H9 (cell line): ENCODE data around the gene GSTO1. TPM values are rescaled to one million over a fixed set of nuclear protein-coding genes. Genes with fewer than 3 reads are reported as not detected.

Experiments used
- DNase-seq: peaks from one replicate; pipeline ENCODE4 v3.0.0-alpha.2; 2017
- H2AFZ ChIP-seq: one replicate; pipeline ENCODE4 v1.6.1; 2013; ENCODE audit warnings: mild to moderate bottlenecking, low read length, control low read depth, moderate library complexity
- H2AK5ac ChIP-seq: 2 replicates; pipeline ENCODE4 v1.6.1; 2013; ENCODE audit warnings: low read length, control low read depth, mixed read lengths; ENCODE audit not compliant: insufficient read length
- H2BK120ac ChIP-seq: one replicate; pipeline ENCODE4 v1.6.1; 2013; ENCODE audit warnings: low read depth, mild to moderate bottlenecking, low read length, control low read depth, inconsistent platforms; ENCODE audit not compliant: poor library complexity, severe bottlenecking
- H2BK12ac ChIP-seq: 2 replicates; pipeline ENCODE4 v1.6.1; 2013; ENCODE audit warnings: low read length, control low read depth, mixed read lengths, low read depth; ENCODE audit not compliant: insufficient read length
- H2BK15ac ChIP-seq: 2 replicates; pipeline ENCODE4 v1.6.1; 2013; ENCODE audit warnings: low read depth, low read length, control low read depth
- H2BK20ac ChIP-seq: one replicate; pipeline ENCODE4 v1.6.1; 2013; ENCODE audit warnings: low read depth, mild to moderate bottlenecking, low read length, control low read depth, inconsistent platforms; ENCODE audit not compliant: poor library complexity, severe bottlenecking
- H2BK5ac ChIP-seq: 2 replicates; pipeline ENCODE4 v1.6.1; 2013; ENCODE audit warnings: low read length, control low read depth, mixed read lengths; ENCODE audit not compliant: insufficient read length
- H3K14ac ChIP-seq: 2 replicates; pipeline ENCODE4 v1.6.1; 2013; ENCODE audit warnings: low read length, control low read depth; ENCODE audit not compliant: insufficient read depth
- H3K18ac ChIP-seq: 2 replicates; pipeline ENCODE4 v1.6.1; 2013; ENCODE audit warnings: low read depth, mild to moderate bottlenecking, mixed read lengths, low read length, control low read depth; ENCODE audit not compliant: insufficient read length
- H3K23ac ChIP-seq: 2 replicates; pipeline ENCODE4 v1.6.1; 2013; ENCODE audit warnings: low read length, control low read depth, mixed read lengths, low read depth; ENCODE audit not compliant: insufficient read length
- H3K23me2 ChIP-seq: 2 replicates; pipeline ENCODE4 v1.6.1; 2013; ENCODE audit warnings: low read depth, mild to moderate bottlenecking, mixed read lengths, low read length, control low read depth; ENCODE audit not compliant: insufficient read length, poor library complexity, severe bottlenecking
- H3K27ac ChIP-seq: 2 replicates; pipeline ENCODE4 v1.5.1; 2013; ENCODE audit warnings: low read length, control low read depth, mixed read lengths, low read depth; ENCODE audit not compliant: insufficient read length
- H3K27me3 ChIP-seq: 2 replicates; pipeline ENCODE4 v1.6.1; 2013; ENCODE audit warnings: low read length, control low read depth, inconsistent platforms; ENCODE audit not compliant: insufficient read depth
- H3K4ac ChIP-seq: 2 replicates; pipeline ENCODE4 v1.6.1; 2013; ENCODE audit warnings: low read depth, mild to moderate bottlenecking, control low read depth, inconsistent platforms, low read length, moderate library complexity
- H3K4me1 ChIP-seq: 2 replicates; pipeline ENCODE4 v1.6.1; 2013; ENCODE audit warnings: low read length, control low read depth, inconsistent platforms; ENCODE audit not compliant: insufficient read depth
- H3K4me2 ChIP-seq: 2 replicates; pipeline ENCODE4 v1.6.1; 2013; ENCODE audit warnings: low read length, control low read depth, mixed read lengths; ENCODE audit not compliant: insufficient read length, insufficient read depth
- H3K56ac ChIP-seq: 2 replicates; pipeline ENCODE4 v1.6.1; 2013; ENCODE audit warnings: low read depth, mild to moderate bottlenecking, mixed read lengths, low read length, control low read depth; ENCODE audit not compliant: insufficient read length
- H3K79me1 ChIP-seq: 2 replicates; pipeline ENCODE4 v1.6.1; 2013; ENCODE audit warnings: low read depth, mild to moderate bottlenecking, moderate library complexity, low read length, control low read depth, inconsistent platforms; ENCODE audit not compliant: insufficient read depth, poor library complexity, severe bottlenecking
- H3K79me2 ChIP-seq: 2 replicates; pipeline ENCODE4 v1.6.1; 2013; ENCODE audit warnings: low read length, control low read depth, inconsistent platforms; ENCODE audit not compliant: insufficient read depth
- H3K9ac ChIP-seq: 2 replicates; pipeline ENCODE4 v1.6.1; 2013; ENCODE audit warnings: low read length, control low read depth, mixed read lengths; ENCODE audit not compliant: insufficient read length; ENCODE audit errors: extremely low read depth
- H3K9me3 ChIP-seq: one replicate; pipeline ENCODE4 v1.6.1; 2013; ENCODE audit warnings: low read depth, low read length, inconsistent platforms; ENCODE audit not compliant: control insufficient read depth
- H3T11ph ChIP-seq: one replicate; pipeline ENCODE4 v1.6.1; 2013; ENCODE audit warnings: mild to moderate bottlenecking, low read length, control low read depth, inconsistent platforms
- H4K20me1 ChIP-seq: one replicate; pipeline ENCODE4 v1.6.1; 2013; ENCODE audit not compliant: control insufficient read depth, insufficient read length, insufficient read depth
- H4K5ac ChIP-seq: 2 replicates; pipeline ENCODE4 v1.6.1; 2013; ENCODE audit warnings: low read depth, mild to moderate bottlenecking, mixed read lengths, low read length, control low read depth; ENCODE audit not compliant: insufficient read length
- H4K8ac ChIP-seq: replicated peaks from 2 replicates; pipeline ENCODE4 v1.6.1; 2013; ENCODE audit warnings: low read length, control low read depth, mixed read lengths, low read depth; ENCODE audit not compliant: insufficient read length
- H4K91ac ChIP-seq: 2 replicates; pipeline ENCODE4 v1.6.1; 2013; ENCODE audit warnings: low read depth, mild to moderate bottlenecking, moderate library complexity, mixed read lengths, low read length, control low read depth; ENCODE audit not compliant: insufficient read length
- H3K27ac Mint-ChIP-seq, 3 experiments: 2 replicates in 2 of 3; 3 replicates in 1 of 3; pipeline ENCODE4 v1.8.0; 2020 to 2021; ENCODE audit warnings: mixed read lengths in 3 of 3, mild to moderate bottlenecking in 1 of 3, moderate library complexity in 1 of 3
- H3K27me3 Mint-ChIP-seq: 2 replicates; pipeline ENCODE4 v1.8.0; 2021; ENCODE audit warnings: low read depth, mild to moderate bottlenecking, moderate library complexity, mixed read lengths
- H3K36me3 Mint-ChIP-seq, 3 experiments: 2 replicates in 2 of 3; 3 replicates in 1 of 3; pipeline ENCODE4 v1.8.0; 2020 to 2021; ENCODE audit warnings: low read depth in 3 of 3, mixed read lengths in 3 of 3; ENCODE audit not compliant: insufficient read depth in 1 of 3
- H3K4me1 Mint-ChIP-seq, 2 experiments: 2 replicates each; pipeline ENCODE4 v1.8.0; 2020; ENCODE audit warnings: mixed read lengths in 2 of 2
- H3K4me3 Mint-ChIP-seq, 2 experiments: 2 replicates in 1 of 2; 3 replicates in 1 of 2; pipeline ENCODE4 v1.8.0; 2020 to 2021; ENCODE audit warnings: mild to moderate bottlenecking in 2 of 2, mixed read lengths in 2 of 2, moderate library complexity in 1 of 2
- H3K9me3 Mint-ChIP-seq, 2 experiments: 2 replicates in 1 of 2; 3 replicates in 1 of 2; pipeline ENCODE4 v1.8.0; 2020; ENCODE audit warnings: mild to moderate bottlenecking in 2 of 2, mixed read lengths in 2 of 2, moderate library complexity in 1 of 2
- WGBS: extraction: QIAGEN DNeasy Blood & Tissue Kit; methylation state at CpG from one replicate; pipeline ENCODE4 v1.1.7; 2013; ENCODE audit warnings: missing lambda C conversion rate, low lambda C conversion rate, mixed read lengths; ENCODE audit not compliant: insufficient read length; ENCODE audit errors: extremely low coverage; 5-methylcytosine and 5-hydroxymethylcytosine counted together
- total RNA-seq: library from RNA; stranded (reverse); gene quantifications from 2 replicates; pipeline ENCODE4 v1.2.1, GENCODE V29; 2021
- TF ChIP-seq, protein P1 (sequence below): fragments of 200-600 bp; sonication (generic); conservative IDR thresholded peaks from 3 replicates; pipeline ENCODE4 v1.8.0; 2021; ENCODE audit warnings: antibody characterized with exemption, mild to moderate bottlenecking

GSTO1 gene
- total RNA-seq, 1 experiment from 2014 or later: 114 TPM

DNA sequence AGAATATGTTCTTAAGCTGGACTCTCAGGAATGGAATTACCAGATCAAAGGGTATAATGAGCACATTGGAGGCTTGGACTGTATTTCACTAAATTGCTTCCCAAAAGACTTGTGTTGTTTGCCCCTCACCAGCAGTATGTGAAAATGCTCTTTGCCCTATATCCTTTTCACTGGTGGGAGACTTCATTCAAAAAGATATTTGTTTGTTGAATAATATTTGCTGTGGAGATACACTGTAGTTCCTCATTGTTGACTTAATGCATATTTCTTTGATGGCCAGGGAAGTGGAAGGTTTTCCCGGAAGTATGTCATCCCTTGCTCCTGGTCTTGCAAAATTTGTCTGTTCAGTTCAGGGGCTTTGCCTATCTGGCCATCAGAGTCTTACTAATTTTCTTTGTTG is 33.7 kb downstream of the GSTO1 start:
- no CpG with 5 or more reads among the region's 1 CpG for WGBS

More for the DNA sequence above, 33.7 kb downstream of the GSTO1 start:
- no peaks in the 10 kb centered on the region for H3K9me3 Mint-ChIP-seq
- Histone ChIP-seq H3K9ac (no peak overlapping the region), H2AFZ (no peak overlapping the region), H3K4ac (no peak overlapping the region), H3K27me3 (no peaks in the 10 kb centered on the region), H2AK5ac (no peak overlapping the region), H3K18ac (no peak overlapping the region), H4K8ac (no peak overlapping the region), H3K23ac (no peak overlapping the region), H4K91ac (no peak overlapping the region), H3K79me2 (no peaks in the 10 kb centered on the region), H2BK12ac (no peak overlapping the region), H3K9me3 (no peaks in the 10 kb centered on the region), H3K4me1 (no peaks in the 10 kb centered on the region; the same call in 1 of the 2 replicates), H3T11ph (no peak overlapping the region), H2BK5ac (no peak overlapping the region), H3K56ac (no peak overlapping the region), H2BK15ac (no peak overlapping the region), H3K14ac (no peak overlapping the region), H2BK120ac (no peak overlapping the region), H2BK20ac (no peak overlapping the region), H3K79me1 (no peaks in the 10 kb centered on the region), H4K20me1 (no peaks in the 10 kb centered on the region), H3K23me2 (no peaks in the 10 kb centered on the region), H4K5ac (no peak overlapping the region), H3K4me2 (no peak overlapping the region), H3K27ac (no peak overlapping the region)
- H3K27me3 Mint-ChIP-seq: peaks cover 8% of the 10 kb centered on the region
- TF ChIP-seq, protein P1, sequence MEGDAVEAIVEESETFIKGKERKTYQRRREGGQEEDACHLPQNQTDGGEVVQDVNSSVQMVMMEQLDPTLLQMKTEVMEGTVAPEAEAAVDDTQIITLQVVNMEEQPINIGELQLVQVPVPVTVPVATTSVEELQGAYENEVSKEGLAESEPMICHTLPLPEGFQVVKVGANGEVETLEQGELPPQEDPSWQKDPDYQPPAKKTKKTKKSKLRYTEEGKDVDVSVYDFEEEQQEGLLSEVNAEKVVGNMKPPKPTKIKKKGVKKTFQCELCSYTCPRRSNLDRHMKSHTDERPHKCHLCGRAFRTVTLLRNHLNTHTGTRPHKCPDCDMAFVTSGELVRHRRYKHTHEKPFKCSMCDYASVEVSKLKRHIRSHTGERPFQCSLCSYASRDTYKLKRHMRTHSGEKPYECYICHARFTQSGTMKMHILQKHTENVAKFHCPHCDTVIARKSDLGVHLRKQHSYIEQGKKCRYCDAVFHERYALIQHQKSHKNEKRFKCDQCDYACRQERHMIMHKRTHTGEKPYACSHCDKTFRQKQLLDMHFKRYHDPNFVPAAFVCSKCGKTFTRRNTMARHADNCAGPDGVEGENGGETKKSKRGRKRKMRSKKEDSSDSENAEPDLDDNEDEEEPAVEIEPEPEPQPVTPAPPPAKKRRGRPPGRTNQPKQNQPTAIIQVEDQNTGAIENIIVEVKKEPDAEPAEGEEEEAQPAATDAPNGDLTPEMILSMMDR: no peak
- H3K27ac Mint-ChIP-seq: no peak overlapping the region
- H3K36me3 Mint-ChIP-seq: 0 out of 7 replicates have a peak, but pooled peaks cover 0 to 2% (median 0%) of the 10 kb centered on the region in 3 experiments
- no peak overlapping the region for H3K4me3 Mint-ChIP-seq
- no peak for DNase-seq
- H3K4me1 Mint-ChIP-seq: peaks cover 18 to 19% of the 10 kb centered on the region in 2 experiments
